NCI-H526 treated with DMSO at 0.1 percent for 48 hours (cell line): ENCODE data around the gene CATSPERZ.
A peak's percentile ranks its signal among the peaks of the same experiment; 100 is the strongest.
"Not testable (repeated sequence)": the region's sequence is repeated elsewhere in the genome, so short reads cannot be mapped to it uniquely, and the experiment has no call there.

Source experiments
- DNase-seq: peaks from one replicate; lab custom pipeline; 2025; lab: John Stamatoyannopoulos, UW

Gene CATSPERZ

DNA sequence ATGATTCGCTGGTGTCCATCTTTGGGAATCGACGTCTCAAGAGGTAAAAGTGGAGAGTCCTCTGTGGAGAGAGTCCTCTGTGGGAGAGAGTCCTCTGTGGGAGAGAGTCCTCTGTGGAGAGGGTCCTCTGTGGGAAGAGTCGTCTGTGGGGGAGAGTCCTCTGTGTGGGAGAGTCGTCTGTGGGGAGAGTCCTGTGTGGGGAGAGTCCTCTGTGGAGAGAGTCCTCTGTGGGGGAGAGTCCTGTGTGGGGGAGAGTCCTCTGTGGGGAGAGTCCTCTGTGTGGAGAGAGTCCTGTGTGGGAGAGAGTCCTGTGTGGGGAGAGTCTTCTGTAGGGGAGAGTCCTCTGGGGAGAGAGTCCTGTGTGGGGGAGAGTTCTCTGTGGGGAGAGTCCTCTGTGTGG is 20.9 kb downstream of the CATSPERZ start:
- DNase-seq, result no peak

DNA sequence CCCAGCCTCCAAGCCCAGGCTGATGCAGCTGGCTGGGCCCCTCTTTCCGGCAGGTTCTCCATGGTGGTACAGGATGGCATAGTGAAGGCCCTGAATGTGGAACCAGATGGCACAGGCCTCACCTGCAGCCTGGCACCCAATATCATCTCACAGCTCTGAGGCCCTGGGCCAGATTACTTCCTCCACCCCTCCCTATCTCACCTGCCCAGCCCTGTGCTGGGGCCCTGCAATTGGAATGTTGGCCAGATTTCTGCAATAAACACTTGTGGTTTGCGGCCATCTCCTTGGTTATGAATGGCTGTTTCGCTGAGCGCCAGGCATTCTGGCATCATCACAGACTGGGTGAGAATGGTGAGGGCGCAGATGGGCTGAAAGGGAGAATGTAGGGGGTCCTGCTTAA is 21.4 kb downstream of the CATSPERZ start:
- DNase-seq, result no peak

DNA sequence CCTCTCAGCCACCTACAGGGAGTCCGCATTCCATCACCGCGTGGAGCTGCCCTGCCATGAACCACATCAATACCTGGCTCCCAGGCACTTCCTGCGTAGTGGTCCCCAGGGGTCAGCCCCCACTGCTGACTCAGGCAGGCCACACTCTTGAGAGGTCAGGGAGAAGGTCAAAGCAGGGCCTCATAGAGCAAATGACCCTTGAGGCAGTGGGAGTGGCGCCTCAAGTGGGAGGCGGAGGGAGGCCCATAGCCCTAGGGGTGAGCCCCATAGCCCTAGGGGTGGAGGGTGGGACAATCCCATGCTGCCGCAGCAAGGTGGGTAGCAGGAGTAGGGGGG is 22.7 kb downstream of the CATSPERZ start:
- no peak for DNase-seq

DNA sequence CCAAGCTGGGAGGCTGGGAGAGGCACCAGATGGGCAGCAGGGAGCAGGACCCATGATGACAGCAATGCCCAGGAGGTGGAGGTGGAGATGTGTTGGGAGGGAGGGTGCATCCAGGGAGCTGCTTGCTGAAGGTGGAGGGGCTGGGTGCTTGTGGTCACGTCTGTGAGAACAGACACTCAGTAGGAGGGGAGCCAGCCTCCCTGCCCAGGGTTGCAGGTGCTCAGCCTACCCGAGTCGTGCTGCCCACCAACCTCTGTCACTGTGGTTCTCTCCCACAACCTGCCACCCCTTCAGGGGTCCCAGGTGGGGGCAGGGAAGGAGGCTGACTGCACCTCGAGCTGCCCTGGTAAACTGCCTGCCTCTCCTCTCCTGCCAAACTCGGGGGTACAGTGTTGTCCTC is 23.2 kb downstream of the CATSPERZ start:
- DNase-seq, result no peak

DNA sequence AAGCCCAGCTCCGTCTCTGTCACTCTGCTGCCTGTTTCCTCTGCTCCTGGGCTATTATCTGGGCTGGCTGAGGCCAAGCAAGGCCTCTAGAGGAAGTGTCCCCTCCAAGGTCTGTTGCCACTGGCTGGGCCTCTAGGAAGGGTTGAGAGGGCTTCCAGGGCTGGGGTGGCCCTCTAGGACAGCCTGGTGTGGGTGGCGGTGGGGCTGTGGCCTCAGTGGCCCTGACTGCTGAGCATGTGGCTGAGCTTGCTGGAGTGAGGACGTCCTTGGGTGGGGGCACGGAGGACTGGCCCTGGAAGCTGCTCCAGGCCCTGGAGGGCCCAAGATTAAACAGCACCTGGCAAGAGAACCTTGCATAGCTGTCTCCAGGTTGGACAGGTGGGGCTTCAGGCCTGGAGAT is 23.8 kb downstream of the CATSPERZ start:
- not testable (repeated sequence) for DNase-seq

DNA sequence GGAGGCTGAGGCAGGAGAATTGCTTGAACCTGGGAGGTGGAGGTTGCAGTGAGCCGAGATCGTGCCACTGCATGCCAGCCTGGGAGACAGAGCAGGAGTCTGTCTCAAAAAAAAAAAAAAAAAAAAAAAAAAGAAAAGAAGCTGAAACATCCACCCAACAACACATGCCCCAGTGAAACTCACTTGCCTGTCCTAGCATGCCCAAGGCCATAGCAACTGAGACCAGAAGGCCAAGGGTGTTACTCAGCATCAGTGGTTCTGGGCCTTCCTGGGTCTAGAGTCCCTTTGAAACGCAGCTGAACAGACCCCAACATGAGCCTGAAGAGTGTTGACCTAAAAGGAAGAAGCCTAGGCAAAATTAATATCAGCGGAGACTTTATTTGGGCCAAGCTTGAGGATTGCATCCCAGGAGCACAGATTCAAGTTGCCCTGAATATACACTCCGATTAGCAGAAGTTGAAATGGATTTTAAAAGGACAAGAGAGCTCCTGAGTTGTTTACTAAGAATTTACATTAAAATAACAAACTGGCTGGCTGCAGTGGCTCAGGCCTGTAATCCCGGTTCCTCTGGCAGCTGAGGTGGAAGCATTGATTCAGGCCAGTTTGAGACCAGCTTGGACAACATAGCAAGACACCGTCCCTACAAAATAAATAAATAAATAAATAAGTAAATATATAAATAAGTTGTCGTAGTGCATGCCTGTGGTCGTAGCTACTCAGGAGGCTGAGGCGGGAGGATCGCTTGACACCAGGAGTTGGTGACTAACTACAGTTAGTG is 24.7 kb downstream of the CATSPERZ start:
- no peak for DNase-seq

DNA sequence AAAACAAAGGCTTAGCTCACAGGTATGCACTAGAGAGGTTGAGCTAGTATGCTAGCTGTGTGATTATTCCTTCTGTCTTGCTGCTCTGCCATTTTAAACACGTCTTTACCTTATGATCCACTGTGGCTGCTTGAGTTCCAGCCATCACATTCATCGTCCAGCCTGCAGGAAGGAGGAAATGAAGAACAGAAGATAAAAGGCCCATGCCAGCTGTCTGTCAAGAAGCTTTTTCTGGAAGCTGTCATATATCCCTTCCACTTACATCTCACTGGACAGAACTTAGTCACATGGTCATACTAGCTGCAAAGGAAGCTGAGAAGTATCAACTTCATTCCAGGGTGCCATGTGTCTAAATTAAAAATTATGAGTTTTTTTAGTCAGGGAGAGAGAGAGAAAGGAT is 27.2 kb downstream of the CATSPERZ start:
- no peak for DNase-seq

DNA sequence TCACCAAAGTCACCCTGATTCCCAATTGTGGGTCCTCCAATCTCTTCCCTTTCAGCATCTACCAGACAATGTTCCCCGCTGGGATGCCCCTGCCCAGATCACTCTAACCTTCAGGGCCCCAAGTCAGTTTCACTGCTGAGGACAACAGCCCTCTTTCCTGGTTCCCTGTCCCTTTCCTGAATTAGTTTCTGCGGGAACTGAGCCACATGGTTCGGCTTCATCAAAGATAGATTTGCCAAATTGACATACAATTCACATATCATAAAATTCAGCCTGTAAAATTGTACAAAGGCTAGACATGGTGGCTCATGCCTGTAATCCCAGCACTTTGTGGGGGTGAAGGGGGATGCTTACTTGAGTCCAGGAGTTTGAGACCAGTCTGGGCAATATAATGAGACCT is 27.8 kb downstream of the CATSPERZ start:
- DNase-seq, result no peak

DNA sequence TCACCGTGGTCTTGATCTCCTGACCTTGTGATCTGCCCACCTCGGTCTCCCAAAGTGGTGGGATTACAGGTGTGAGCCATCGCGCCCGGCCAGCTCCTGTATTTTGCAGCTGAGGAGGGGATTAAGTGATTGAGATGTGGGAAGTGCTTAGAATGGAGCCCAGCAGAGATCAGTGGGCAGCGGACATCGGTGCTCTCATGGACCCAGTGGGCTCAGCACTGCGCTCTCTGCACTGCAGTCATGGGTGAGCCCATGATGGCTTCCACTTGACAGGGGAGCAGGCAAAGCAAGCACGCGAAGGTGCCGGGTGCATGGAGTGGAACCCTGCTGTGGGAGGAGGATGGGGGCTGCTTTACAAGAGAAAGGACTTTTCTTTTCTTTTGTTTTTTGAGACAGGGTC is 30.7 kb downstream of the CATSPERZ start:
- no peak for DNase-seq

DNA sequence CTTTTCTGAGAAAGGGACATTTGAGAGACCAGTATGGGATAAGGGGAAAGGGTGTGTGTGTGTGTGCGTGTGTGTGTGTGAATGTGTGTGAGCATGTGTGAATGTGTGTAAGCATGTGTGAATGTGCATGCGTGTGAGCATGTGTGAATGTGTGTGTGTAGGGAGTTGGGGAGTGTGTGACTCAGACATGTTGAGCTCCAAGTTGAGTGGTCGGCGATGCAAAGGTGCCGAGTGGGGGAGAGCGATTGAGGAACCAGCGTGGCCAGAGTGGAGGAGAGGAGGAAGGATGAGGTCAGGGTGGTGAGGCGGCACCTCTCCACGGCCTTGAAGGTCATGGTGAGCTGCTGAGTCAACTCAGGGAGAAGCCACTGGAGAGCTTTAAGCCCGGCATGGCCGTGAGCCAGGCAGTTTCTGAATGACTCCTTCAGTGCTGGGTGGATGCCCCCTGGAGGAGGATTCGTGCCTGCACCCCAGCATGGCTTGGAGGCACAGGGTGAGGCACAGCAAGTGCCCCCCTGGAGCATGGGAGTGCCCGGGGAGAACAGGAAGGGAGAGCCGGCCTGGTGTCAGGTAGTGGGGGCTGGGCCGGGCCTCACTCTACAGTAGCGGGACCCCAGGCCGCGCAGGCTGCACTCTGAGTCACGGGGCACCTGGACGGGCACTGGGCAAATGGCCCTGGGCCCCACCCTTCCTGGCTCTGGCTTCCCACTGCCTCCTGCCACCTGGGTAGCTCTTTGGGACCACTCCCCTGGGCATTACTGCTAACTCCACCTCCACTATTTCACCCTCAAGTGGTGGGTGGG is 31.6 kb downstream of the CATSPERZ start:
- DNase-seq, result no peak

DNA sequence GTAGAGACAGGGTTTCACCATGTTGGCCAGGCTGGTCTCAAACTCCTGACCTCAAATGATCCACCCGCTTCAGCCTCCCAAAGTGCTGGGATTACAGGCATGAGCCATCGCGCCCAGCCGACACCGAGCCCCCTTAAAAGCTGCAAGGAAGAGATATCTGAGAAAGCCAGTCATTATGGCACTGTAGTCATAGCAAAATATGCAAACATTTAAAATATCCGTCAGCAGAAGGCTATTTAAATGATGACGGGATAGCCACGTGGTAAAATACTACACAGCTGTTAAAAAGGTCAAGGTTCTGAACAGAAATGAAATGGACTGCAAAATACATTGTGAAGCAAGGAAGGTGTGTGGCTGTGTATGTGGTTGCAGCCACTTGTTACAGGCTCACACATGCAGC is 33.4 kb downstream of the CATSPERZ start:
- DNase-seq, result no peak

DNA sequence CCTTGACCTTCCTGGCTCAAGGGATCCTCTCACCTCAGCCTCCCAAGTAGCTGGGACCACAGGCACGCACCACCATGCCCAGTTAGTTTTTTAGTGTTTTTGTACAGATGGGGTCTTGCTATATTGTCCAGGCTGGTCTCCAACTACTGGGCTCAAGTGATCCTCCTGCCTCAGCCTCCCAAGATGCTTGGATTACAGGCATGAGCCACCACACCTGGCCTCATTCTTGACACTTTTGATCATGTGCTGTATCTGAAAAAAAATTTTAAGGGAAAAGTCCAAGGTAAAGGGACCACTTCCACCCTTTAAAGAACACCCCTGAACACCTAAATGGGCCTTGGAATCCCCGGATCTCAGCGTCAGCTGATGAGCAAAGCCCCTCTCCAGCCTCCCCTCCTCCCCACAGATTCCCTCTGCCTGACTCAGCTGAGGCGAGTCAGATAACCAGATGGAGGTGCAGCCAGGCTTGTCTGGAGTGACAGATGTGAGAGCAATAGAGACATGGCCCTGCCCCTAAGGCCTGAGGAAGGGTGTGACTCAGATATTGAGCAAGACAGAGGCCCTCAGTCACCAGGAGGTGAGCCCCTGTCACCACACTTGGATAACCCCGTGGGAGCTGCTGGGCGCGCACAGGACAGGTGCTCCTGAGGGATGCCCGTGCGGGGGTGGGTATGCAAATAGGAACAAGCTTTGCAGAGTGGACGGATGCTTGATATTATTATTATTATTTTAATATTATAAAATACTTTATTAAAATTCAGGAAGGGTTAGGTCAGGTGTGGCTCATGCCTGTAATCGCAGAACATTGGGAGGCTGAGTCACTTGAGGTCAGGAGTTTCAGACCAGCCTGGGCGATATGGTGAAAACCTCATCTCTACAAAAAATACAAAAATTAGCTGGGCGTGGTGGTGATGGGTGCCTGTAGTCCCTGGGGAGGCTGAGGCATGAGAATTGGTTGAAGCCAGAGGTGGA is 34.9 kb downstream of the CATSPERZ start:
- DNase-seq, result peak; percentile 73

DNA sequence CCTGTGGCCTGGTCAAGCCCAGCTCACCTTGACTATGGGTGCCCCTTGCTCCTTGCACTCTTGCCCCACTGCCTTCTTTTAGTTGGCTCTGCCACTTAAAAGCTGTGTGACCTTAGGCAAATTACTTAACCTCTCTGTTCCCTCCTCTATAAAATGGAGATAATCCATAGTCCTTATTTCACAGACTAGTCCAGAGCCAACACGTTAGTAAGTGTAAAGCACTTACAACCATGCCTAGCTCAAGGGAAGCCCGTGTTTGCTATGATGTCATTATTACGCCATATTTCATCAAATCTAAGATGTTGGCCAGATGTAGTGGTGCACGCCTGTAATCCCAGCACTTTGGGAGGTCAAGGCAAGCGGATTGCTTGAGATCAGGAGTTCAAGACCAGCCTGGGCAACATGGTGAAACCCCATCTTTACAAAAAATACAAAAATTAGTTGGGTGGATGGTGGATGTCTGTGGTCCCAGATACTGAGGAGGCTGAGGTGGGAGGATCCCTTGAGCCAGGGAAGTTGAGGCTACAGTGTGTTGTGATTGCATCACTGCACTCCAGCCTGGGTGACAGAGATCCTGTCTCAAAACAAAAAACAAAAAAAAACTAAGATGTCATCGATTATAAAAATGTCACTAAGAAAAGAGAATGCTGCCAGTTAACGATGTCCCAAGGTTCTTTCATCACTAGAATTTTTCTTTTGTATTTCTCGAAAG is 37.5 kb downstream of the CATSPERZ start:
- DNase-seq, result no peak

DNA sequence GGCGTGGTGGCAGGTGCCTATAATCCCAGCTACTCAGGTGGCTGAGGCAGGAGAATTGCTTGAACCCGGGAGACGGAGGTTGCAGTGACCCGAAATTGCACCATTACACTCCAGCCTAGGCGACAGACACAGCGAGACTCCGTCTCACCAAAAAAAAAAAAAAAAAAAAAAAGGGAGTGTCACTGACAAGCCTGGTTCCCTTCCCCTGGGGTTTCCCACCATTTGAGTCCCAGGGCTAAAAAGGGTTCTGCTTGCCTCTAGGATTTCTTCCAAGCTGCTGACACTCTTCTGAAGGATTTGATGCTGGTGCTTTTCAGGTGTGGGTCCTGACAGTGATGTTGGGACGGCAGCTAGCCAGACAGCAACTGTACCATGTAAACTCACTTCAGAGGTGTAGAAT is 38.6 kb downstream of the CATSPERZ start:
- no peak for DNase-seq

DNA sequence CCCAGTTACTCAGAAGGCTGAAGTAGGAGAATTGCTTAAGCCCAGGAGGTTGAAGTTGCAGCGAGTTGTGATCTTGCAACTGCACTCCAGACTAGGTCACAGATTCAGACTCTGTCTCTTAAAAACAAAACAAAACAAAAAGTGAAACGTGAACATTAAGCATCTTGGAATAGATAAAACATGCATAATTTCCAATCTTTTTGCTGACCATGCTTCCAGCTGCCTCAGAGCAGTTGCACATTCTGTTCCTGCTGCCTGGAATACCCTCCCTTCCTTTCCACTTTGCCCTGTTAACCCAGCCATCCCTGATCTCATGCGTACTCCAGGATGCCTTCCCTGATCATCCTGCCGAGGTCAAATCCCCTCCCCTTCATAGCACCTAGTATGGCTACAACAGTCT is 39.1 kb downstream of the CATSPERZ start:
- DNase-seq, result no peak

DNA sequence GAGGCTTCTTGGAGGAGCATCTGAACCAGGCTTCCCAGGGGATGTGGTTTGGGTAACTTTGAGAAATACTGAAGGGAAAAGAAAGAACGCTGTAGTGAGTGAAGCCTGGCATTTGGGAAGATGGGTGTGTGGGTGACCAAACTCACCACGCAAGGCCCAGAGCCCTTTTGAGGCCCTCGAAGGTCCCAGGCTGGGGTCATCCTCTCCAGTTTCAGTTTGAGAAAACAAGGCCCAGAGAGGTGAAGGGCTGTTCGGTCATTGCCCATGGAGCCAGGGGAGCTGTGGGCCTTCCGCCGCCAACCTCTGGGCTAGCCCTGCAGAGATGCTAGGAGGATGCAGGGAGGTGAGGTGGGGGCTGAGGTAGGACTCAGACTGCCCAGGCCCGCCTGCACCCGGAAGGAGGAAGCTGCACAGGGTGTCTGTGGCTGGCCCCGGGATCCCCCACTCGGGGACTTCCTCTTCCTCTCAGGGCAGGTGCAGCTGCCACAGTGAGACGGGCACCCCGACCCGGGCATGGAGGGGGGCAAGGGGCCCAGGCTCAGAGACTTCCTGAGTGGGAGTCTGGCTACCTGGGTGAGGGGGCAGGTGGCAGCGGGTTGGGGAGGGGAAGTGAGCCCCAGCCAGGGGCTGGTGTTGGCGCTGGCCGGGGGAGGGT is 39.7 kb downstream of the CATSPERZ start, which contains the start of gene CCDC88B:
TSS of gene CCDC88B (plus strand) at position 451 of the 655 bp plus-strand sequence. CDS start at position 514, 63 bp downstream.
- DNase-seq, result no peak

DNA sequence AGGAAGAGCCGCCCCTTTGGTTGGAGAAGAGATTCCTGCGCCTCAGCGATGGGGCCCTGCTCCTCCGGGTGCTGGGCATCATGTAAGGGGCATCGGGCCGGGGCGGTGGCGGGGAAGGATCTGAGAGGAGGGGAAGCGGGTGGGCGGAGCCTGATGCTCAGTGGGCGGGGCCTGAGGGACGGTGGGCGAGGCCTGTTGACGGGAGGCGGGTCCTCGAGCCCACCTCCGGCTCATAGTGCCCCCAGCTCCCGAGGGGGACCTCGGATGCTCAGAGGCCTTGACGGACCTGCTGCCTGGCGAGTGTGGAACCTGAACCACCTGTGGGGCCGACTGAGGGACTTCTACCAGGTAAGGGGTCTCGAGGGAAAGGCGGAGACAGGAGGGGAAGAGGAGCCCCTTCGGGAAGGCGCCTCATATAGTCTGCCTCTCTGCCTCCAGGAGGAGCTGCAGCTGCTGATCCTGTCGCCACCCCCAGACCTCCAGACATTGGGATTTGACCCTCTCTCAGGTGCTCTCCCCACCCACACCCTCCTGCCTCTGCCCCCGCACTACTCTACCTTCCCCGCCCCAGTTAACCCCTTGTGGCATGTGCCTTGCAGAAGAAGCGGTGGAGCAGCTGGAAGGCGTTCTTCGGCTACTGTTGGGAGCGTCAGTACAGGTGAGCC is 40.6 kb downstream of the CATSPERZ start:
- no peak for DNase-seq

DNA sequence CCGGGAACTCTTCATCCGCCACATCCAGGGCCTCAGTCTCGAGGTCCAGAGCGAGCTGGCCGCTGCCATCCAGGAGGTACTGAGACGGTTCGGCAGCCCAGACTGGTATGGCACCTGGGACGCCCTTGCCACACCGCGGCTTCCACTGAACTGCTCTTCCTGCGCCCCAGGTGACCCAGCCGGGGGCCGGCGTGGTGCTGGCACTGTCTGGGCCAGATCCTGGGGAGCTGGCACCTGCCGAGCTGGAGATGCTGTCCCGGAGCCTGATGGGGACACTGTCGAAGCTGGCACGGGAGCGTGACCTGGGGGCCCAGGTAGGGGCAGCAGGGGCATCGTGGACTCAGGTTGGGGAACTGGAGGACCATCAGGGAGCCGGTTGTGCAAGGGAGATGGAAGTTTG is 41.3 kb downstream of the CATSPERZ start:
- no peak for DNase-seq

DNA sequence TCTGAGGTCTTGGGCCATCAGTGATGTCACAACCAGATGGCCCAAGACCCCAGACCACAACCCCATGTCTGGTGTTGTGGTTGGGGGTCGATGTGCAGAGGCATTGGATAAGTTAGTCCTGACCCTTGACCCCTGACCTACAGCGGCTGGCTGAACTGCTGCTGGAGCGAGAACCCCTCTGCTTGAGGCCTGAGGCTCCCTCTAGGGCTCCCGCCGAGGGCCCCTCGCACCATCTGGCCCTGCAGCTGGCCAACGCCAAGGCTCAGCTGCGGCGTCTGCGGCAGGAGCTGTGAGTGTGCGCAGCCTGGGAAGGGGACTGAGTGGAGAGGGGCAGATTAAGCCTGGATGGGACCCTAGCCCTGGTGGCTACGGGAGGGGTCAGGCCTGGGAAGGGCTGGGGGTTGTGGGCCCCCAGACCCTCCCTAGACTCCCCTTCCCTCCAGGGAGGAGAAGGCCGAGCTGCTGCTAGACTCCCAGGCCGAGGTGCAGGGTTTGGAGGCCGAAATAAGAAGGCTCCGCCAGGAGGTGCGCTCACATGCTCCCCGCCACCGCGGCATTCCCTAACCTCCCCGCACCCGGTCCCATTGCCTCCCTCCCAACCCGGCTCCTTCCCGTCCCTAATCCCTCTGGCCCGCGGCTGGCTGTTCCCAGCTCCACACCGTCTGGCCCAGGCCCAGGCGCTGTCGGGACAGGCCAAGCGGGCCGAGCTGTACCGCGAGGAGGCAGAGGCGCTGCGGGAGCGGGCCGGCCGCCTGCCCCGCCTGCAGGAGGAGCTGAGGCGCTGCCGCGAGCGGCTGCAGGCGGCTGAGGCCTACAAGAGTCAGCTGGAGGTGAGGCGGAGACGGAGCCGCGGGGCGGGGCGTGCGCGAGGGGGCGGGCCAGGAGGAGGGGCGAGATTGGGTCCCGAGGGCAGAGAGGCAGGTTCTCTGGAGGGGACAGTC is 42.0 kb downstream of the CATSPERZ start:
- DNase-seq, result peak; percentile 82
